ENCODE results near the gene LMBRD1. TPM values are rescaled to one million over a fixed set of nuclear protein-coding genes. Genes with fewer than 3 reads are reported as not detected.
"Not testable (repeated sequence)": the region's sequence is repeated elsewhere in the genome, so short reads cannot be mapped to it uniquely, and the experiment has no call there.

The LMBRD1 gene
- total RNA-seq, 1 donor from 2014 or later = 26.5 TPM

GRCh38 chr6:69835414-69836179, 38.8 kb upstream of the LMBRD1 start:
- peak; percentile 28 for DNase-seq (ENCODE audit: low spot score)
- H3K4me1 Mint-ChIP-seq (ENCODE audit: unreplicated experiment) = no peaks in the 10 kb centered on the region
- H3K4me3 Mint-ChIP-seq (ENCODE audit: unreplicated experiment) = no peak overlapping the region
- no peaks in the 10 kb centered on the region for H3K9me3 Mint-ChIP-seq (ENCODE audit: unreplicated experiment)
- no peak overlapping the region for H3K27ac Mint-ChIP-seq (ENCODE audit: unreplicated experiment)
- H3K27me3 Mint-ChIP-seq (ENCODE audit: unreplicated experiment) = no peaks in the 10 kb centered on the region
- no peaks in the 10 kb centered on the region for H3K36me3 Mint-ChIP-seq (ENCODE audit: low read depth, unreplicated experiment)
- peak; percentile 70 for TF ChIP-seq CTCF (IDR thresholded peaks at IDR 0.05; ENCODE audit: unreplicated experiment)

- no peaks in the 10 kb centered on the region for H3K36me3 Mint-ChIP-seq (ENCODE audit: low read depth, unreplicated experiment)
- peaks cover 3% of the 10 kb centered on the region for H3K4me1 Mint-ChIP-seq (ENCODE audit: unreplicated experiment)
- no peak for DNase-seq (ENCODE audit: low spot score)
- no peak for TF ChIP-seq CTCF (IDR thresholded peaks at IDR 0.05; ENCODE audit: unreplicated experiment)
- no peak overlapping the region for H3K4me3 Mint-ChIP-seq (ENCODE audit: unreplicated experiment)
- no peak overlapping the region for H3K27ac Mint-ChIP-seq (ENCODE audit: unreplicated experiment)
- H3K27me3 Mint-ChIP-seq (ENCODE audit: unreplicated experiment) = no peaks in the 10 kb centered on the region
- no peaks in the 10 kb centered on the region for H3K9me3 Mint-ChIP-seq (ENCODE audit: unreplicated experiment)
These were observed 35.7 kb upstream of the LMBRD1 start for GRCh38 chr6:69832558-69832957.

- no peak for DNase-seq (ENCODE audit: low spot score)
- no peaks in the 10 kb centered on the region for H3K27me3 Mint-ChIP-seq (ENCODE audit: unreplicated experiment)
- no peak for TF ChIP-seq CTCF (IDR thresholded peaks at IDR 0.05; ENCODE audit: unreplicated experiment)
- peaks cover 11% of the 10 kb centered on the region for H3K4me1 Mint-ChIP-seq (ENCODE audit: unreplicated experiment)
- H3K4me3 Mint-ChIP-seq (ENCODE audit: unreplicated experiment) = no peak overlapping the region
- no peaks in the 10 kb centered on the region for H3K36me3 Mint-ChIP-seq (ENCODE audit: low read depth, unreplicated experiment)
- H3K27ac Mint-ChIP-seq (ENCODE audit: unreplicated experiment) = no peak overlapping the region
- H3K9me3 Mint-ChIP-seq (ENCODE audit: unreplicated experiment) = no peaks in the 10 kb centered on the region
These were observed 30.6 kb upstream of the LMBRD1 start for GRCh38 chr6:69827276-69827893.

- Mint-ChIP-seq H3K27ac (ENCODE audit: unreplicated experiment) (no peak overlapping the region), H3K27me3 (ENCODE audit: unreplicated experiment) (no peaks in the 10 kb centered on the region), H3K4me3 (ENCODE audit: unreplicated experiment) (no peak overlapping the region), H3K9me3 (ENCODE audit: unreplicated experiment) (no peaks in the 10 kb centered on the region), H3K36me3 (ENCODE audit: low read depth, unreplicated experiment) (no peaks in the 10 kb centered on the region), H3K4me1 (ENCODE audit: unreplicated experiment) (peaks cover 11% of the 10 kb centered on the region)
- TF ChIP-seq CTCF (IDR thresholded peaks at IDR 0.05; ENCODE audit: unreplicated experiment) = no peak
- no peak for DNase-seq (ENCODE audit: low spot score)
These were observed 29.1 kb upstream of the LMBRD1 start for GRCh38 chr6:69825904-69826303.

GRCh38 chr6:69824355-69824754, 27.5 kb upstream of the LMBRD1 start:
- not testable (repeated sequence) for H3K9me3 Mint-ChIP-seq (ENCODE audit: unreplicated experiment); H3K36me3 Mint-ChIP-seq (ENCODE audit: low read depth, unreplicated experiment); H3K4me3 Mint-ChIP-seq (ENCODE audit: unreplicated experiment); DNase-seq (ENCODE audit: low spot score); H3K27me3 Mint-ChIP-seq (ENCODE audit: unreplicated experiment); H3K27ac Mint-ChIP-seq (ENCODE audit: unreplicated experiment)
- H3K4me1 Mint-ChIP-seq (ENCODE audit: unreplicated experiment) = peaks cover 11% of the 10 kb centered on the region

Measured in endothelial cell (in vitro differentiated cells).